K562 (cell line): ENCODE results near the gene ZBTB9. TPM values are rescaled to one million over a fixed set of nuclear protein-coding genes. Genes with fewer than 3 reads are reported as not detected.

Experiments used
- ATAC-seq: fragments of 200-7000 bp; cut with Tn5 transposase; 3 replicates; pipeline ENCODE4 v1.9.1; 2020; ENCODE audit warnings: moderate library complexity
- BruUV-seq: library from RNA; stranded (reverse); fragments of 400-500 nt; replicated peaks from 2 replicates; lab custom pipeline; 2021; lab: Mats Ljungman, UMichigan
- CTCF ChIA-PET: fragments of 300-600 bp; formaldehyde crosslinking; extraction: SDS; loops from one replicate; lab custom pipeline; 2021; ENCODE audit warnings: low intra/inter-chr PET ratio; lab: Yijun Ruan, JAX
- POLR2A ChIA-PET: fragments of 300-600, 350-650 bp; sonication (Branson Sonifier 250); formaldehyde crosslinking; extraction: SDS; loops from one replicate; lab custom pipeline; 2021; ENCODE audit warnings: antibody characterized with exemption, inconsistent platforms; lab: Yijun Ruan, JAX
- DNase-seq, 4 experiments: peaks; one replicate each; pipeline versions ENCODE4 v3.0.0 to v3.0.0-alpha.2; 2011 to 2018; ENCODE audit warnings: low spot score in 3 of 4, mixed read lengths in 3 of 4; ENCODE audit errors: extremely low read depth in 1 of 4
- FAIRE-seq: peaks from 2 replicates; lab custom pipeline; 2011; peaks lifted over from hg19 to GRCh38; lab: Jason Lieb, UNC
- H2AFZ ChIP-seq: 2 replicates; pipeline ENCODE4 v1.6.0; 2011; ENCODE audit warnings: low read depth, low read length, control low read depth, inconsistent platforms
- H3K27ac ChIP-seq: fragments of 200-600 bp; 3 replicates; pipeline ENCODE4 v1.8.0; 2011; ENCODE audit warnings: low read depth, mild to moderate bottlenecking, control low read depth, inconsistent platforms, low read length, moderate library complexity, mixed read lengths; ENCODE audit errors: extremely low read depth
- H3K27me3 ChIP-seq, 2 experiments: fragments of 300-600 bp in 1 of 2; 2 replicates in 1 of 2; 3 replicates in 1 of 2; pipeline versions ENCODE4 v1.6.0 to v1.8.0; 2011; ENCODE audit warnings: inconsistent platforms in 2 of 2, low read length in 2 of 2, mild to moderate bottlenecking in 1 of 2, mixed read lengths in 1 of 2, moderate library complexity in 1 of 2; ENCODE audit not compliant: control insufficient read depth in 2 of 2, insufficient read depth in 2 of 2
- H3K36me3 ChIP-seq: fragments of 300-600 bp; 3 replicates; pipeline ENCODE4 v1.8.0; 2011; ENCODE audit warnings: mild to moderate bottlenecking, low read length, inconsistent platforms; ENCODE audit not compliant: control insufficient read depth, insufficient read depth
- H3K4me1 ChIP-seq, 2 experiments: fragments of 200-600 bp in 1 of 2; replicated peaks in 1 of 2; 2 replicates in 1 of 2; 3 replicates in 1 of 2; pipeline versions ENCODE4 v1.5.1 to v1.8.0; 2011; ENCODE audit warnings: inconsistent platforms in 2 of 2, low read length in 2 of 2, mild to moderate bottlenecking in 1 of 2, mixed read lengths in 1 of 2, moderate library complexity in 1 of 2; ENCODE audit not compliant: control insufficient read depth in 2 of 2, insufficient read depth in 2 of 2
- H3K4me2 ChIP-seq: 2 replicates; pipeline ENCODE4 v1.6.1; 2011; ENCODE audit warnings: low read length, control low read depth, inconsistent platforms, mixed read lengths; ENCODE audit not compliant: insufficient read depth
- H3K4me3 ChIP-seq: fragments of 200-600 bp; sonication (generic), shearing (Covaris generic); 2 replicates; pipeline ENCODE4 v1.5.1; 2016; ENCODE audit warnings: control low read depth, inconsistent platforms
- H3K79me2 ChIP-seq: fragments of 200-600 bp; 3 replicates; pipeline ENCODE4 v1.8.0; 2011; ENCODE audit warnings: low read length, inconsistent platforms; ENCODE audit not compliant: control insufficient read depth, insufficient read depth
- H3K9ac ChIP-seq, 2 experiments: 2 replicates each; pipeline versions ENCODE4 v1.6.0 to v1.6.1; 2011; ENCODE audit warnings: low read depth in 2 of 2, low read length in 2 of 2, control low read depth in 1 of 2, inconsistent platforms in 1 of 2, mild to moderate bottlenecking in 1 of 2, mixed read lengths in 1 of 2; ENCODE audit not compliant: insufficient read depth in 1 of 2
- H3K9me1 ChIP-seq: one replicate; pipeline ENCODE4 v1.6.0; 2011; ENCODE audit warnings: inconsistent platforms, mild to moderate bottlenecking, low read length, moderate library complexity; ENCODE audit not compliant: control insufficient read depth, insufficient read depth
- H3K9me3 ChIP-seq: replicated peaks from 2 replicates; pipeline ENCODE4 v1.5.1; 2011; ENCODE audit warnings: low read depth, low read length, inconsistent platforms; ENCODE audit not compliant: control insufficient read depth, insufficient read depth
- H4K20me1 ChIP-seq: replicated peaks from 2 replicates; pipeline ENCODE4 v1.6.1; 2011; ENCODE audit warnings: low read length, inconsistent platforms, mixed read lengths; ENCODE audit not compliant: control insufficient read depth, insufficient read depth
- HMBOX1 ChIP-seq: sonication (generic); IDR thresholded peaks from 2 replicates; pipeline ENCODE4 v1.6.1; 2016
- ZNF655 ChIP-seq: fragments of 250-450 bp; sonication (Bioruptor Pico); IDR thresholded peaks from 2 replicates; pipeline ENCODE4 v1.5.0; 2021
- WGBS: fragments of 100-300 bp; shearing (Covaris generic); methylation state at CpG from one replicate; pipeline ENCODE4 v1.1.6; 2016; ENCODE audit warnings: low coverage, mixed read lengths; ENCODE audit not compliant: insufficient coverage; ENCODE audit errors: missing lambda C conversion rate; 5-methylcytosine and 5-hydroxymethylcytosine counted together
- in situ Hi-C: fragments of 300-500 bp; cut with MboI; formaldehyde crosslinking; loops from 4 replicates; pipeline ENCODE4 v1.15.0; 2018; ENCODE audit warnings: inconsistent platforms, mixed read lengths
- intact Hi-C: fragments of 100-400 bp; cut with micrococcal nuclease; formaldehyde crosslinking; loops from 2 replicates; pipeline ENCODE4 v1.14.2; 2022
- polyA plus RNA-seq, 8 experiments: library from polyadenylated mRNA; depleted of rRNA in 4 of 8; stranded (reverse) in 5 of 8; unstranded in 3 of 8; fragments of >200 nt; fragmentation: Nextera tagmentation in 2 of 8; fragmentation: Illumina TruSeq in 1 of 8; extraction: Ambion mirVana in 2 of 8; extraction: Trizol in 1 of 8; gene quantifications; 2 replicates each; pipeline versions ENCODE4 v1.2.1 to v1.2.3, GENCODE V29; 2011 to 2014; ENCODE audit warnings: inconsistent platforms in 1 of 8, missing spikeins in 1 of 8
- total RNA-seq, 7 experiments: library from RNA; depleted of rRNA in 6 of 7; stranded (reverse); fragments of >200 nt in 6 of 7; fragmentation: Illumina TruSeq in 2 of 7; extraction: Trizol in 2 of 7; gene quantifications; 2 replicates each; pipeline versions ENCODE4 v1.2.1 to v1.2.3, GENCODE V29; 2011 to 2021; ENCODE audit warnings: low replicate concordance in 1 of 7

The ZBTB9 gene
- total and polyA plus RNA-seq, 9 of the 15 experiments (the other 6 are each of a cell fraction or from before 2014, with no cell fraction given), result 1.9 to 19.5 (median 10.4) TPM

GRCh38 chr6:33411632-33412005, 42.8 kb upstream of the ZBTB9 start:
- BruUV-seq, result no TSS peak
- H3K27me3 ChIP-seq, result no peaks in the 10 kb centered on the region
- in situ Hi-C loops, result no loop called here
- intact Hi-C loops, result loop anchor here (2.0 to 5.0 kb wide), 3 partner anchors 114 to 211 kb away; partner anchors contain the start of genes B3GALT4, RGL2, RXRB and SLC39A7
- H3K9me1 ChIP-seq, result no peaks in the 10 kb centered on the region
- no peak for ATAC-seq
- peak overlapping the region; percentile 95 for H3K4me3 ChIP-seq
- FAIRE-seq, result no peak
- DNase-seq, result no peak
- no peak overlapping the region for H2AFZ ChIP-seq
- H3K79me2 ChIP-seq, result peaks cover 41% of the 10 kb centered on the region
- H3K4me1 ChIP-seq, result peaks cover 23 to 32% of the 10 kb centered on the region in 2 experiments; a peak in 4 of 5 replicates
- TF ChIP-seq HMBOX1 (peak; percentile 25; the same call in 1 of the 2 replicates), ZNF655 (CRISPR knock-in tag) (no peak)
- no peaks in the 10 kb centered on the region for H3K9me3 ChIP-seq
- H3K27ac ChIP-seq, result peak overlapping the region; percentile 84
- peaks cover 73% of the 10 kb centered on the region for H3K36me3 ChIP-seq
- peak overlapping the region; percentile 92 for H3K4me2 ChIP-seq
- POLR2A ChIA-PET, result interaction anchor here (1.2 to 1.6 kb wide), 2 partner anchors 13 to 15 kb away, joined by 3 to 4 read pairs; no protein-coding TSS in a partner anchor
- 31% methylated on average over 6 of the region's 6 CpGs for whole genome bisulfite sequencing
- peaks cover 2% of the 10 kb centered on the region for H4K20me1 ChIP-seq
- peak overlapping the region; percentile 75 to 89 for H3K9ac ChIP-seq
- CTCF ChIA-PET, result interaction anchor here (0.8 kb wide), 1 partner anchor 21 kb away, joined by 3 read pairs; no protein-coding TSS in a partner anchor
